K562 (cell line): ENCODE data around the gene TNPO2. TPM values are rescaled to one million over a fixed set of nuclear protein-coding genes. Genes with fewer than 3 reads are reported as not detected.

Experiments
- ID3 ChIP-seq, 2 experiments: fragments of 250-450 bp in 1 of 2; fragments of 450-650 bp in 1 of 2; sonication (Bioruptor Pico) in 1 of 2; IDR thresholded peaks; 2 replicates each; pipeline versions ENCODE4 v1.6.1 to v1.8.0; 2016 to 2021; ENCODE audit warnings: mild to moderate bottlenecking in 2 of 2, moderate library complexity in 2 of 2, missing compliant biosample characterization in 1 of 2, missing genetic modification characterization in 1 of 2
- NCOA6 ChIP-seq: fragments of 450-650 bp; IDR thresholded peaks from 2 replicates; pipeline ENCODE4 v1.6.1; 2017; ENCODE audit warnings: mild to moderate bottlenecking
- PHF21A ChIP-seq: fragments of 450-650 bp; IDR thresholded peaks from 2 replicates; pipeline ENCODE4 v1.6.1; 2017; ENCODE audit warnings: low read depth, borderline replicate concordance
- POLR2A ChIP-seq: fragments of 450-650 bp; conservative IDR thresholded peaks from 2 replicates; pipeline ENCODE4 v1.6.1; 2016
- SRSF9 ChIP-seq: fragments of 200-400 bp; formaldehyde crosslinking; IDR thresholded peaks from 2 replicates; pipeline ENCODE4 v1.6.1; 2017; ENCODE audit warnings: low read depth, low read length, borderline replicate concordance
- TOE1 ChIP-seq, 2 experiments: fragments of 450-650 bp in 1 of 2; sonication (generic) in 1 of 2; formaldehyde crosslinking in 1 of 2; IDR thresholded peaks; 2 replicates each; pipeline versions ENCODE4 v1.7.1 to v1.8.0; 2016 to 2022; ENCODE audit warnings: borderline replicate concordance in 2 of 2, mild to moderate bottlenecking in 2 of 2, antibody characterized with exemption in 1 of 2, inconsistent platforms in 1 of 2, low read depth in 1 of 2, missing genetic modification reagents in 1 of 2, moderate library complexity in 1 of 2
- ZFP1 ChIP-seq: fragments of 450-650 bp; formaldehyde crosslinking; IDR thresholded peaks from 2 replicates; pipeline ENCODE4 v1.4.0; 2020; ENCODE audit warnings: mild to moderate bottlenecking, mixed read lengths
- ZNF12 ChIP-seq: sonication (generic); formaldehyde crosslinking; IDR thresholded peaks from 2 replicates; pipeline ENCODE4 v1.4.0; 2020; ENCODE audit warnings: mild to moderate bottlenecking, missing genetic modification reagents
- ZNF146 ChIP-seq: IDR thresholded peaks from one replicate; pipeline ENCODE4 v1.6.1; 2018; ENCODE audit warnings: missing compliant biosample characterization; ENCODE audit not compliant: unreplicated experiment
- ZNF174 ChIP-seq: fragments of 250-450 bp; sonication (Bioruptor Pico); IDR thresholded peaks from 2 replicates; pipeline ENCODE4 v1.4.0; 2020; ENCODE audit warnings: mild to moderate bottlenecking
- ZNF3 ChIP-seq: fragments of 250-450 bp; sonication (Bioruptor Pico); IDR thresholded peaks from 2 replicates; pipeline ENCODE4 v1.5.0; 2021; ENCODE audit warnings: mild to moderate bottlenecking, moderate library complexity
- ZNF408 ChIP-seq: fragments of 250-450 bp; sonication (Bioruptor Pico); IDR thresholded peaks from 2 replicates; pipeline ENCODE4 v1.4.0; 2020; ENCODE audit warnings: low read depth, mild to moderate bottlenecking, moderate library complexity
- polyA plus RNA-seq, 8 experiments: library from polyadenylated mRNA; depleted of rRNA in 4 of 8; stranded (reverse) in 5 of 8; unstranded in 3 of 8; fragments of >200 nt; fragmentation: Nextera tagmentation in 2 of 8; fragmentation: Illumina TruSeq in 1 of 8; extraction: Ambion mirVana in 2 of 8; extraction: Trizol in 1 of 8; gene quantifications; 2 replicates each; pipeline versions ENCODE4 v1.2.1 to v1.2.3, GENCODE V29; 2011 to 2014; ENCODE audit warnings: inconsistent platforms in 1 of 8, missing spikeins in 1 of 8
- total RNA-seq, 7 experiments: library from RNA; depleted of rRNA in 6 of 7; stranded (reverse); fragments of >200 nt in 6 of 7; fragmentation: Illumina TruSeq in 2 of 7; extraction: Trizol in 2 of 7; gene quantifications; 2 replicates each; pipeline versions ENCODE4 v1.2.1 to v1.2.3, GENCODE V29; 2011 to 2021; ENCODE audit warnings: low replicate concordance in 1 of 7
- TF ChIP-seq, protein P1 (sequence below): sonication (generic); formaldehyde crosslinking; IDR thresholded peaks from 2 replicates; pipeline ENCODE4 v1.8.1; 2023; ENCODE audit warnings: mild to moderate bottlenecking, missing genetic modification reagents

TNPO2 gene
- total and polyA plus RNA-seq, 9 of the 15 experiments (the other 6 are each of a cell fraction or from before 2014, with no cell fraction given): 6.0 to 126 (median 53.8) TPM

GRCh38 chr19:12736995-12737834 is 13.5 kb upstream of the TNPO2 start, which contains the start of gene GET3 (continued):
- TF ChIP-seq SRSF9 (no peak), ZFP1 (CRISPR knock-in tag) (no peak), POLR2A (peak; percentile 85), ZNF12 (no peak), ZNF3 (CRISPR knock-in tag) (no peak), TOE1 (IDR thresholded peaks at IDR 0.05; ENCODE audit: borderline replicate concordance) (peak; percentile 98), TOE1 (CRISPR knock-in tag; IDR thresholded peaks at IDR 0.05; ENCODE audit: borderline replicate concordance, low read depth) (no peak), ZNF174 (CRISPR knock-in tag) (no peak), ZNF408 (no peak), ID3 (CRISPR knock-in tag; IDR thresholded peaks at IDR 0.05) (no peak), ID3 (tag; IDR thresholded peaks at IDR 0.05) (no peak), ZNF146 (CRISPR knock-in tag) (no peak), PHF21A (no peak), NCOA6 (no peak)
- TF ChIP-seq, protein P1, sequence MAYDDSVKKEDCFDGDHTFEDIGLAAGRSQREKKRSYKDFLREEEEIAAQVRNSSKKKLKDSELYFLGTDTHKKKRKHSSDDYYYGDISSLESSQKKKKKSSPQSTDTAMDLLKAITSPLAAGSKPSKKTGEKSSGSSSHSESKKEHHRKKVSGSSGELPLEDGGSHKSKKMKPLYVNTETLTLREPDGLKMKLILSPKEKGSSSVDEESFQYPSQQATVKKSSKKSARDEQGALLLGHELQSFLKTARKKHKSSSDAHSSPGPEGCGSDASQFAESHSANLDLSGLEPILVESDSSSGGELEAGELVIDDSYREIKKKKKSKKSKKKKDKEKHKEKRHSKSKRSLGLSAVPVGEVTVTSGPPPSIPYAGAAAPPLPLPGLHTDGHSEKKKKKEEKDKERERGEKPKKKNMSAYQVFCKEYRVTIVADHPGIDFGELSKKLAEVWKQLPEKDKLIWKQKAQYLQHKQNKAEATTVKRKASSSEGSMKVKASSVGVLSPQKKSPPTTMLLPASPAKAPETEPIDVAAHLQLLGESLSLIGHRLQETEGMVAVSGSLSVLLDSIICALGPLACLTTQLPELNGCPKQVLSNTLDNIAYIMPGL: no peak
- TF ChIP-seq, all 486 proteins: peak for 134
